GM19463 (cell line): Measurements from ENCODE around the gene ALS2CL.

Experiments
- ATAC-seq: cut with Tn5 transposase; IDR thresholded peaks from one replicate; pipeline ENCODE4 v1.9.1; 2021; ENCODE audit warnings: mild to moderate bottlenecking, moderate library complexity; ENCODE audit not compliant: unreplicated experiment

The ALS2CL gene

GRCh38 chr3:46680298-46680826 lies 13.1 kb downstream of the ALS2CL start:
- no peak for ATAC-seq

GRCh38 chr3:46679681-46680080 lies 13.8 kb downstream of the ALS2CL start:
- no peak for ATAC-seq

GRCh38 chr3:46678280-46678679 lies 15.2 kb downstream of the ALS2CL start:
- no peak for ATAC-seq

GRCh38 chr3:46677411-46677726 lies 16.1 kb downstream of the ALS2CL start:
- ATAC-seq, result no peak

- no peak for ATAC-seq
These were observed 16.7 kb downstream of the ALS2CL start for GRCh38 chr3:46676601-46677410.

GRCh38 chr3:46675843-46676567 lies 17.5 kb downstream of the ALS2CL start:
- no peak for ATAC-seq

GRCh38 chr3:46675426-46675825 lies 18.1 kb downstream of the ALS2CL start:
- ATAC-seq, result no peak

- no peak for ATAC-seq
These were observed 19.2 kb downstream of the ALS2CL start for GRCh38 chr3:46674031-46674845.

GRCh38 chr3:46673151-46674030 lies 20.1 kb downstream of the ALS2CL start:
- no peak for ATAC-seq

- no peak for ATAC-seq
These were observed 21.2 kb downstream of the ALS2CL start for GRCh38 chr3:46672349-46672695.

GRCh38 chr3:46671541-46672348 lies 21.7 kb downstream of the ALS2CL start:
- no peak for ATAC-seq

- no peak for ATAC-seq
These were observed 22.5 kb downstream of the ALS2CL start for GRCh38 chr3:46670891-46671427.

- no peak for ATAC-seq
These were observed 23.2 kb downstream of the ALS2CL start for GRCh38 chr3:46670000-46670890.

- no peak for ATAC-seq
These were observed 24.1 kb downstream of the ALS2CL start for GRCh38 chr3:46669191-46669999.

GRCh38 chr3:46668591-46668990 lies 24.9 kb downstream of the ALS2CL start:
- no peak for ATAC-seq

- no peak for ATAC-seq
These were observed 25.4 kb downstream of the ALS2CL start for GRCh38 chr3:46668116-46668515.

- ATAC-seq, result no peak
These were observed 25.8 kb downstream of the ALS2CL start for GRCh38 chr3:46667657-46668056.
